Activated CD4-positive, alpha-beta T cell treated with anti-CD3 and anti-CD28 coated beads, Interleukin-2, amount 50 U/mL, for 1 hour (primary cell): ENCODE results near the gene BAHCC1.

Experiments used
- DNase-seq: peaks from one replicate; pipeline ENCODE4 v3.0.0-alpha.2; 2020

Gene BAHCC1

GRCh38 chr17:81464586-81464985 lies 69.3 kb downstream of the BAHCC1 start:
- no peak for DNase-seq

GRCh38 chr17:81465910-81466309 lies 70.7 kb downstream of the BAHCC1 start:
- DNase-seq: no peak

- no peak for DNase-seq
These were observed 71.6 kb downstream of the BAHCC1 start for GRCh38 chr17:81466564-81467472.

GRCh38 chr17:81468111-81468769 lies 73.0 kb downstream of the BAHCC1 start:
- DNase-seq: no peak

- no peak for DNase-seq
These were observed 73.5 kb downstream of the BAHCC1 start for GRCh38 chr17:81468770-81469121.

GRCh38 chr17:81469266-81469665 lies 74.0 kb downstream of the BAHCC1 start:
- no peak for DNase-seq

- DNase-seq: no peak
These were observed 75.2 kb downstream of the BAHCC1 start for GRCh38 chr17:81470270-81470943.

- no peak for DNase-seq
These were observed 75.9 kb downstream of the BAHCC1 start for GRCh38 chr17:81470944-81471817.

- no peak for DNase-seq
These were observed 76.7 kb downstream of the BAHCC1 start for GRCh38 chr17:81471818-81472456.

- DNase-seq: no peak
These were observed 77.8 kb downstream of the BAHCC1 start for GRCh38 chr17:81473019-81473418.

GRCh38 chr17:81474958-81475357 lies 79.7 kb downstream of the BAHCC1 start:
- DNase-seq: no peak

GRCh38 chr17:81476097-81476496 lies 80.8 kb downstream of the BAHCC1 start:
- DNase-seq: no peak

GRCh38 chr17:81476635-81477034 lies 81.4 kb downstream of the BAHCC1 start:
- no peak for DNase-seq

GRCh38 chr17:81477173-81477572 lies 81.9 kb downstream of the BAHCC1 start:
- DNase-seq: no peak

GRCh38 chr17:81478119-81478518 lies 82.9 kb downstream of the BAHCC1 start:
- DNase-seq: no peak

GRCh38 chr17:81479175-81480071 lies 84.2 kb downstream of the BAHCC1 start:
- no peak for DNase-seq

GRCh38 chr17:81480140-81481072 lies 85.1 kb downstream of the BAHCC1 start:
- DNase-seq: no peak

- DNase-seq: peak; percentile 54
These were observed 86.0 kb downstream of the BAHCC1 start for GRCh38 chr17:81481073-81481799.

GRCh38 chr17:81481815-81482505 lies 86.7 kb downstream of the BAHCC1 start:
- no peak for DNase-seq
